ENCODE measurements around the gene THSD4. TPM values are rescaled to one million over a fixed set of nuclear protein-coding genes. Genes with fewer than 3 reads are reported as not detected.

The THSD4 gene
- total and polyA plus RNA-seq, 4 donors = 6.0 to 42.4 (median 18.5) TPM

- TF ChIP-seq CTCF (IDR thresholded peaks at IDR 0.05; ENCODE audit: control extremely low read depth, extremely low read depth) = no peak
- Histone ChIP-seq H3K4me3 (no peak overlapping the region), H3K27me3 (ENCODE audit: control insufficient read depth in 3 of 3, insufficient read depth in 3 of 3, low read length in 2 of 3) (no peaks in the 10 kb centered on the region), H3K9ac (ENCODE audit: insufficient read depth in 1 of 2, low read length in 2 of 2) (no peak overlapping the region), H3K9me3 (ENCODE audit: control insufficient read depth in 4 of 4, insufficient read depth in 3 of 4, low read length in 3 of 4) (no peaks in the 10 kb centered on the region), H3K4me1 (ENCODE audit: control insufficient read depth in 5 of 5, insufficient read depth in 5 of 5, low read length in 5 of 5) (peaks cover 0 to 10% (median 3%) of the 10 kb centered on the region in 5 donors), H3K36me3 (ENCODE audit: control insufficient read depth in 4 of 4, insufficient read depth in 4 of 4, low read length in 4 of 4) (no peaks in the 10 kb centered on the region), H3K27ac (ENCODE audit: low read depth in 1 of 2, low read length in 1 of 2) (no peak overlapping the region)
- ATAC-seq (ENCODE audit: insufficient read depth, low FRiP score) (no peak), DNase-seq (no peak)
- 90 to 93% methylated on average over 1 of the region's 1 CpG for WGBS, 2 donors
Measured at GRCh38 chr15:71139241-71139640, 24.0 kb downstream of the THSD4 start.

GRCh38 chr15:71141572-71141971, 26.3 kb downstream of the THSD4 start:
- no peak overlapping the region for H3K4me3 ChIP-seq
- H3K27ac ChIP-seq (ENCODE audit: low read depth in 1 of 2, low read length in 1 of 2) = no peak overlapping the region
- DNase-seq (no peak), ATAC-seq (ENCODE audit: insufficient read depth, low FRiP score) (no peak)
- no peaks in the 10 kb centered on the region for H3K36me3 ChIP-seq (ENCODE audit: control insufficient read depth in 4 of 4, insufficient read depth in 4 of 4, low read length in 4 of 4)
- no peak for TF ChIP-seq CTCF (IDR thresholded peaks at IDR 0.05; ENCODE audit: control extremely low read depth, extremely low read depth)
- H3K27me3 ChIP-seq (ENCODE audit: control insufficient read depth in 3 of 3, insufficient read depth in 3 of 3, low read length in 2 of 3) = no peaks in the 10 kb centered on the region
- H3K9ac ChIP-seq (ENCODE audit: insufficient read depth in 1 of 2, low read length in 2 of 2) = no peak overlapping the region
- peaks cover 0 to 10% (median 4%) of the 10 kb centered on the region in 5 donors for H3K4me1 ChIP-seq (ENCODE audit: control insufficient read depth in 5 of 5, insufficient read depth in 5 of 5, low read length in 5 of 5)
- no peaks in the 10 kb centered on the region for H3K9me3 ChIP-seq (ENCODE audit: control insufficient read depth in 4 of 4, insufficient read depth in 3 of 4, low read length in 3 of 4)
- WGBS, 2 donors = 87 to 91% methylated on average over 5 of the region's 5 CpGs

GRCh38 chr15:71142780-71143179, 27.5 kb downstream of the THSD4 start:
- H3K4me1 ChIP-seq (ENCODE audit: control insufficient read depth in 5 of 5, insufficient read depth in 5 of 5, low read length in 5 of 5) = peaks cover 0 to 14% (median 2%) of the 10 kb centered on the region in 5 donors
- no peak overlapping the region for H3K9ac ChIP-seq (ENCODE audit: insufficient read depth in 1 of 2, low read length in 2 of 2)
- H3K27me3 ChIP-seq (ENCODE audit: control insufficient read depth in 3 of 3, insufficient read depth in 3 of 3, low read length in 2 of 3) = no peaks in the 10 kb centered on the region
- H3K27ac ChIP-seq (ENCODE audit: low read depth in 1 of 2, low read length in 1 of 2) = no peak overlapping the region
- H3K4me3 ChIP-seq = no peak overlapping the region
- TF ChIP-seq CTCF (IDR thresholded peaks at IDR 0.05; ENCODE audit: control extremely low read depth, extremely low read depth) = no peak
- DNase-seq (no peak), ATAC-seq (ENCODE audit: insufficient read depth, low FRiP score) (no peak)
- no peaks in the 10 kb centered on the region for H3K9me3 ChIP-seq (ENCODE audit: control insufficient read depth in 4 of 4, insufficient read depth in 3 of 4, low read length in 3 of 4)
- H3K36me3 ChIP-seq (ENCODE audit: control insufficient read depth in 4 of 4, insufficient read depth in 4 of 4, low read length in 4 of 4) = no peaks in the 10 kb centered on the region
- 92 to 93% methylated on average over 3 of the region's 3 CpGs for WGBS, 2 donors

Measured in lung (tissue), 12 donors.